NCI-H1930 (cell line): ENCODE measurements around the gene PTPRN2.
A peak's percentile ranks its signal among the peaks of the same experiment; 100 is the strongest.
"Not testable (repeated sequence)": the region's sequence is repeated elsewhere in the genome, so short reads cannot be mapped to it uniquely, and the experiment has no call there.

ENCODE experiments used
- DNase-seq, 2 experiments: peaks; one replicate each; lab custom pipeline; 2025; lab: John Stamatoyannopoulos, UW

Gene PTPRN2

DNA sequence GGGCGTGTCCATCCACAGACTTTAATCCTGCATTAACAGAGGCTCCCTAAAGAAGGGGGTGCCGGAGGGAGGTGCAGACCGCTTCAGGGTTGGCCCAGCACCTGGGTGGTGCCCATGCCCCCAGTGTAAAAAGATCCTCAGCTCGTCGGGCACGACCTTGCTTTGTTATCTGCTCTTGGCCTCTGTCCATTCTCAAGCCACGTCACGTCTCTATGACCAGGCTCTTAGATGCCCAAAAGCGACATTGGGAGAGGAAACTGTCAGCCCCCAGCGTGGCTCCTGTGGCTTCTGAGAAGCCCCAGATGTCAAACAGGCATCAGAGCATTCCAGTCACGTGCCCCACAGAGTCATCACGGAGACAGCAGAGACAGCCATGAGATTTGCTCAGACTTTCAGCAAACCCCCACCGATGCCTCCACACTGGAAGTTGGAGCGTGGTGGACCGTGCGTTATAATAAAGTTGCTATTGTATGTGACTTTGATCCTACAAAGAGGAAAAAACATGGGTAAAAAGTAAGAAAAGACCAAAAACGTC is 55.5 kb downstream of the PTPRN2 start:
- no peak for DNase-seq

DNA sequence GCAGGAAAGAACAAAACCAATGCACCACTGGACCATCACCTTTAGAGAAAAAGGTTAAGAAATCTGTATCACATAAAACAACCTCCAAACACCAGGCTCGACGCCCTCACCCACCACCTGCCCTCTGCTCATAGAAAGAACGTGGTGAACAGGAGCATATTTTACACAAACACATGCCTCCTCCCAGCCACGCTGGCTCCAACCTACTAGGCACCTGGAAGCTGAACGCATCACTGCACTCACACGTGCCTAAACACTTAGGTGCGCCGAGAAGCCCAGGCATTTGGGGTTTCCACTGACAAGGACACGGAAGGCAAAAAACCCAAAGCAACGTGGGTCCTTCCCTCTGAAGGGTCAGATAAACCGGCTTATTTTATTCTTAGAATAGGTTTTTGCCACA is 56.0 kb downstream of the PTPRN2 start:
- no peak for DNase-seq

DNA sequence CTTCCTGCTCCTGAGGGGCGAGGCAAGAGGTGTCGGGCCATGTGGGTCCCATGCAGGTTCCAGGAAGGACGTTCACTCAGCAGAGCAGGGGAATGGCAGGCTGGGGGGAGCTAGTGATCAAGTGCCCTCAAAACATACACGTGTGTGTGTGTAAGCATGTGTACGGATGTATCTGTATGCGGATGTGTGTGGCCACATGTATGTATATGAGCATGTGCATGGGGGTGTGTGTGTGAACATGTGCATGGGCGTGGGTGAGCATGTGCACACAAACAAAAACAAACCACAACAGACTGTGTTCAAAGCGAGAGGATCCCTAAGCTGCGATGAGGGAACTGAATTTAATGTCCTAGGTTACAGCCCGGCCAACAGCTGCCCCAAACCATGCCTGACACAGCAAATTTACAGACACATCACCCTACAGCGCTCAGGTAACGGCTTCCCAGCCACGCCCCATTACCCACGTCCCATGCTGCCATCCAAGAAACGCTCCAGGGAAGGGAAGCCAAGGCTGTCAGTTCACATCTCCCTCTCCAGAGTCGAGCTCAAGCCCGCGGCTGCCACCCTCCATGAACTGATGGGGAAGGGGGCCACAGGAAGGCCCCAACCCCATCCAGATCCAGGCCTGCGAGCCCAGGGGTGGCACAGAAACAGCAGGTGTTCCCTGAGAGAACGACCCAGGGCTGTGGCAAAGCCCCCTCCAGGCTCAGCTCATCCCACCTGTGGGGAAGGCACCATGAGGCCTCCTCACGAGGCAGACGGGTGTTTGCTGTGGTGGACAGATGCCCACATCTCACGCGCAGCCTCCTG is 56.6 kb downstream of the PTPRN2 start:
- no peak for DNase-seq

DNA sequence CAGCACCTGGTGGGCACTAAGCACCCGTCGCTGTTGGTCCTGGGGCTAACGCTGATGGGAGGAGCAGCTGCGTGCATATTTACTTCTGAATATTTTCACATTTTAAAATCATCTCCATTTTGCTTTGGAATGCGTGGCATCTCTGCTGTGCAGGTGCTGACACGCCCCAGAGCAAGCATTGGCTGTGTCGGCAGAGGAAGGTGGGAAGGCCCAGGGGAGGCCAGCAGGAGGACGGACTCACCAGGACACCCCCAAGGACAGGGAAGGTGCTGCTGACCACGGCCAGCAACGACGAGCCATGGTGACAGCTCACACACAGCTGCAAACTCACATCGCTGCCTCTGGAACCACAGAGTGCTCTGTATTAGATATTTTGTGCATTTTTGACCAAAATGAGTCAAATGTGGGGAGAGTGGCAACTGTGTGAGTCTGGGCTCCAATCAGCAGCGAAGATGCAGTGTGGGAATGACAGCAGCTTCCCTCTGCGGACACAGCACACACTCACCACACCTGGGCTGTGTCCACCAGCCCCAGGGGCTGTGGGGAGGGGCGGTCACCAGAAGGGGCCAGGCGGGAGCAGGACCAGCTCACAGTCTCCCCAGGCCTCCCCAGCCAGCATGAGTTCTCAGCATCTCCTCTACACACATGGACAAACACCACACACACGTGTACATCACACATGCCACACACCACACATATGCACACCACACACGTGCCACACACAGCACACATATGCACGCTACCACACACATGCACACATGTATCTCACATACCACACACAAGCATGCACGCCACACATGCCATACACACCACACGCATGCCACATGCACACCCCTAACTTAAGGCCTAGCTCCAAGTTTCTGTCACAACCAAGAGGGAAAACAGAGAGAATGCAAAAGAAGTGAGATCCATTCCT is 58.2 kb downstream of the PTPRN2 start:
- no peak for DNase-seq

DNA sequence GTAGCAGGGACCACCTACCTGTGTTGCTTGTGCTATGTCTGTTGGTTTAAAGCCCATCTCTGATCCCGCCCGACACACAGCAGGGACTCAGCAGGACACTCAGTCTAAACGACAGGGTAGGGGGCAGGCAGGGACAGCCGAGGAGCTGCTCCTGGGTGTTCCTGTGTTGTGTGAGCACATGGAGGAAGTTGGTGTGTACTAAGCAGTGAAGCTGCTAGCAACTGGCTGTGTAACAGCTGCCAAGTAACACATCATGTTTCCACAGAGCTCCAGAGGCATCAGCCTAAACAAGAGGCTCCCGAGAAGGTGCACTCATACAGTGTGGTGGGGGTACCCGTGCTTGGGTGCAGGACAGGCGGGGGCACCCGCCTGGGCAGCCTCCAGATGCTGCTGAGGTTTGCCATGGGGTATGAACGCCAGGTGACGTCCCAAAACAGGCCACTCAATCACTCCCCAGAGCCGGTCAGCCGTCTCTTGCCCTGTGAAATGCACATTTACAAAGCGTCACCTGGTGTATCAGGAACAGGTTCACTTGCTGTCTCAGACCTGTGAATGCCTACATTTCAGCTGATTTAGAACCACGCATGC is 59.6 kb downstream of the PTPRN2 start:
- DNase-seq: no peak

DNA sequence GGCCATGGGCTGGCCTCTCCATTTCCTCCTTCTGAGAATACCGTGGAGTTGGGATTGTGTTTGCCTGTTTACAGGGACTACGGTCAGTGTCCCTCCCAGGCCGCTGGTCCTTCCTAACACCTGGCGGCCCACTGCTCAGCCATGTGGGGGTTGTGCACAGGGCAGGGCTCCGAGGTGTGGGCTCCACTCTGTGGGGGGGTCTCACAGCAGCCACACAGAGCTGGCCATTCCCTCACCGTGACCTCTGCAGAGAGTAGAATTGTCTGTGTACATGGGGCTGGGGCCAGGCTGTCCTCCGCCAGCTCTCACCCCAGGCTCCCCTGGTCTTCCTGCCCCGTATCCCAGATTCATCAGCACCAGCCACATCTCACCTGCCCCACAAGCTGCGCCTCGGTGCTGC is 60.1 kb downstream of the PTPRN2 start:
- no peak for DNase-seq

DNA sequence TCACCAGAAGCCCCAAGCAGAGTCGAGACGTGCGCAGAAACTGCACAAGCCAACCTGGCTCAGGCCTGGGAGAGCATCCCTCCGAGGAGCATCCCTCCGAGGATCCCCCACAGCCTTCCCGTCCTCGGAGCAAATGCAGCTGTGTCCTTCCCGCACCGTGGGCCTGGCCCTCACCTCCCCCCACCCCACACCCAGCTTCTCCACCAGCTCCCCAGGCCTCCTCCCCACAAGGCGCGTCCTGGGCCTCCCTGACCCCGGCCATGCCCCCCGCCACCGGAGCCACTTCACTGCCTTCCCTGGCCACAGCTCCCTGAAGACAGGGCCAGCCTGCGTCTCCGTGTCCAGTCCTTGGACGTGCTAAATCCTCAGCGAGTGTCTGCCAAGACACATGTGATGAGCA is 60.6 kb downstream of the PTPRN2 start:
- DNase-seq: no peak

DNA sequence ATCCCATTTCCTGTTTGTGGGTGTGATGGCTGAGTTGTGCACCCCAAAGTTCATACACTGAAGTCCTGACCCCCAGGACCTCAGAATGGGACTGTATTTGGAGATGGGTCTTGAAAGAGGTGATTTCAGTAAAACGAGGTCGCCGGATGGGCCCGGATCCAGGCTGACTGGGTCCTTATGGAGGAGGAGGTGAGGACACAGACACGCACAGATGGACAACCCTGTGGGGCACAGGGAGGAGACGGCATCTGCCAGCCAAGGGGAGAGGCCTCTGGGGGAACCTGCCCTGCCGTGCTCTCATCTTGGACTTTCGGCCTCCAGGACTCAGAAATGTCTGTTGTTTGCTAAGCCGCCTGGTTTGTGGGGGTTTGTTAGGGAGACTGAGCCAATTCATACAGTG is 61.1 kb downstream of the PTPRN2 start:
- DNase-seq: no peak

DNA sequence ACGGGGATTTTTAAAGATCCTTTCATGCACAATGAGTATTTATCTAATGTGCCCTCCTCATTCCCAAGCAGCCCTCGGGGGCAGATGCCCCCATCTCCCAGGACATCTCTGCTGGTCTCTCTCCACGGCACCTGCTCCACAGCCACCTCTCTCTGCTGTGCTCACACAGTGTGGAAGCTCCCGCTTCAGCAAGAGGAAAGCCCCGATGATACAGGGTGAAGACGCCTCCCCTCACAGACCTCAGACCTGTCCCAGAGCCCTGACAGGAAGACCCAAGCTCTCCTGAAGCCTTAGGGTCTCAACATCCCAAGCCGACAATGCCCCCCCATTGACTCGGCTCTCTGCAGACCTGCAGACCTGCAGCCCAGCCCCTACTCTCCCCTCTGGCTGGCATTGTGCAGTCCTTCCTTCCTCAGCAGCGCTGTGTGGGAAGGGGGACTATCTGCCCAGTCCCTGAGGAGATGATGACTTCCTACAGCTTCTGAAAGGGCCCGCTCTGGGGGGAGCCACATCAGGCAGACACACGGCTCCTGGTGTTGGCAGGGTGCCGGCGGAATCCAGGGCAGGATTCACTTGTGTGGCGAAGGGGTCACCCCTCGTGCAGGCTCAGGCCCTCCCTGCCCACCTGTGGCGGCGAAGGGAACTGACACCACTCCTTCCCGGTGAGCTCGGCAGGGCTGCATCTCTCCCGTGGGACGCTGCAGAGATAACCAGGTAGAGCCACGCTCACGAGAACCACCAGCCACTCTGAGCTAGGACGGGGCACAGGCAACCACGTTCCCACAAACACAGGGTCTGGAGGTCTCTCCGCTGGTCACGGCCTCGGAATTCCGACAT is 61.8 kb downstream of the PTPRN2 start:
- DNase-seq: no peak

DNA sequence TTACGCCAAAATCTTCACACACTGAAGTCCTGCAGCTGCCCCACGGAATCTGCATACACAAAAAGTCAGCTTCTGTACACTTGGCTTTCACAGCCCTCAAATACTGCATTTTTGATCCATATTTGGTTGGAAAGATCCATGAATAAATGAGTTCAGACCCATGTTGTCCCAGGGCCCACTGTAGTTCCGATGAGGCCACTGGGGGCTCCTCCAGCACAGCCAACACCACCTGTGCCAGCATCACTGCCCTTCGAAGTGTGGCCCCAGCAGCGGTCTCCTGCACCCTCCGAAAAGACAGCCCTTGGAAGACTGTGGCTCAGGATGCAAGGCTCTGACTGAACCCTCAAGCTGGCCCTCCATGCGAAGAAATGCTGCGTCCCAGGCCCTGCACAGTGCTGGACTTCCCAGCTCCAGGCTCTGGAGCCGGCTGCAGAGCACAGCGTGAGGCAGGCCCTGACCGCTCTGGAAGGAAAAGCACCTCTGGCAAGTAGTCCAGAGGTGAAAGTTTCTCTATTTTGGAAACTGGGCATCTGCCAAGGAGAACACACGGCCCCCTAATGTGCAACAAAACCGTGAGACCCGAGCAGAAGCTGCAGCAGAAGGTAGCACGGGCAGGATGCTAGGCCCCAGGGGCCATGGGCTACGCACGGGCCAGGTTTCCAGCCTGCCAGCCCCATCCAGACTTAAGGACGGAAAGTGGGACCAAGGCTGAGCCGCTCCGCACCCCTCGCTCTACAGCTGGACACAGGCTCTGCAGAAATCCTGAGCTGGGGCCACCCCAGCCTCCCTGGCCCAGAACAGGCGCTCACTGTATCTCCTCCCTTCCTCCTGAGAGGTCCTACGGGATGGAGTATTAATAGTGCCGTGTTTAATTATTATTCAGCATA is 62.6 kb downstream of the PTPRN2 start:
- no peak for DNase-seq

DNA sequence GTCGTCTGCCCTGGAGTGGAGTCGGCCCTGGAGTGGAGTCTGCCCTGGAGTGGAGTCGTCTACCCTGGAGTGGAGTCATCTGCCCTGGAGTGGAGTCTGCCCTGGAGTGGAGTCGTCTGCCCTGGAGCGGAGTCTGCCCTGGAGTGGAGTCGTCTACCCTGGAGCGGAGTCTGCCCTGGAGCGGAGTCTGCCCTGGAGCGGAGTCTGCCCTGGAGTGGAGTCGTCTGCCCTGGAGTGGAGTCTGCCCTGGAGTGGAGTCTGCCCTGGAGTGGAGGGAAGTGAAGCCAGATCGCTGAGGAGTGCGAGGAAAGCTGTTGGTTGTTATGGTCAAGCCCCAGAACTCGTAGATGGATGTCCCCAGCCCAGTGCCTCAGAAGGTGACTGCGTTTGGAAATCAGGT is 63.3 kb downstream of the PTPRN2 start:
- DNase-seq: peak; percentile 37 to 38

DNA sequence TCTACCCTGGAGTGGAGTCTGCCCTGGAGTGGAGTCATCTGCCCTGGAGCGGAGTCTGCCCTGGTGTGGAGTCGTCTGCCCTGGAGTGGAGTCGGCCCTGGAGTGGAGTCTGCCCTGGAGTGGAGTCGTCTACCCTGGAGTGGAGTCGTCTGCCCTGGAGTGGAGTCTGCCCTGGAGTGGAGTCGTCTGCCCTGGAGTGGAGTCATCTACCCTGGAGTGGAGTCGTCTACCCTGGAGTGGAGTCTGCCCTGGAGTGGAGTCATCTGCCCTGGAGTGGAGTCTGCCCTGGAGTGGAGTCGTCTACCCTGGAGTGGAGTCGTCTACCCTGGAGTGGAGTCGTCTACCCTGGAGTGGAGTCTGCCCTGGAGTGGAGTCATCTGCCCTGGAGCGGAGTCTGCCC is 63.7 kb downstream of the PTPRN2 start:
- not testable (repeated sequence) for DNase-seq

DNA sequence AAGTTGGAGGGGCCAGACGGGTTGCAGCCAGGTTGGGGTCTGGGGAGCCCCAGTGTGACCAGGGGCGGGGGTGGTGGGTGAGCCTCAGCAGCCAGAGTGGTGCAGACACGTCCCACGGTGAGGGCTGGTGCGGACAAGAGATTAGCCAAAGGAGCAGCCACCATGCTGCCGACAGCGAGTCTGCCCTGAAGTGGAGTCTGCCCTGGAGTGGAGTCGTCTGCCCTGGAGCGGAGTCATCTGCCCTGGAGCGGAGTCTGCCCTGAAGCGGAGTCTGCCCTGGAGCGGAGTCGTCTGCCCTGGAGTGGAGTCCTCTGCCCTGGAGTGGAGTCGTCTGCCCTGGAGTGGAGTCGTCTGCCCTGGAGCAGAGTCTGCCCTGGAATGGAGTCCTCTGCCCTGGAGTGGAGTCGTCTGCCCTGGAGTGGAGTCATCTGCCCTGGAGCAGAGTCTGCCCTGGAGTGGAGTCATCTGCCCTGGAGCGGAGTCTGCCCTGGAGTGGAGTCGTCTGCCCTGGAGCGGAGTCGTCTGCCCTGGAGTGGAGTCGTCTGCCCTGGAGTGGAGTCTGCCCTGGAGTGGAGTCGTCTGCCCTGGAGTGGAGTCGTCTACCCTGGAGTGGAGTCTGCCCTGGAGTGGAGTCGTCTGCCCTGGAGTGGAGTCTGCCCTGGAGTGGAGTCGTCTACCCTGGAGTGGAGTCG is 64.3 kb downstream of the PTPRN2 start:
- not testable (repeated sequence) for DNase-seq

DNA sequence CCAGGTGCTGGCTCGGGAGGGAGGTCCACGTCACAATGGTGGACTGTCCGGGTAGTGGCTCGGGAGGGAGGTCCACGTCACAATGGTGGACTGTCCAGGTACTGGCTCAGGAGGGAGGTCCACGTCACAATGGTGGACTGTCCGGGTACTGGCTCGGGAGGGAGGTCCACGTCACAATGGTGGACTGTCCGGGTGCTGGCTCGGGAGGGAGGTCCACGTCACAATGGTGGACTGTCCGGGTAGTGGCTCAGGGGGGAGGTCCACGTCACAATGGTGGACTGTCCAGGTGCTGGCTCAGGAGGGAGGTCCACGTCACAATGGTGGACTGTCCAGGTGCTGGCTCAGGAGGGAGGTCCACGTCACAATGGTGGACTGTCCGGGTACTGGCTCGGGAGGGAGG is 65.8 kb downstream of the PTPRN2 start:
- DNase-seq: not testable (repeated sequence)

DNA sequence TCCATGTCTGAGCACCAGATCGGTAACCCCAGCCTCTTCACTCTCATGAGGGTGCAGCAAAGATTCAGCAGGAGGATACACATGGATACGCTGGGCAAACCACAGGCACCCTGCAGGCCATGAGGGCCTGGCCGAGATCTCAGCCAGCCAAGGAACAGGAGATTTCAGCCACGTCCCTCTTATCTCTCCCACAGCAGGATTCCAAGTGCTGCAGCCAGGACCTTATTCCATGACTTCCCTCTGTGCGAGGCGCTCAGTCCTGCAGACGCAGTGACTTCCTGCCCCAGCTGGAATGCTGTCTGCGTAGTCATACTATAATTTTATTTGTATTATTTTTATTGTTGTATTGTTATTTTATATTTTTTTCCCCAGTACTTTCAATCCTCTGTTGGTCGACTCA is 66.8 kb downstream of the PTPRN2 start:
- no peak for DNase-seq

DNA sequence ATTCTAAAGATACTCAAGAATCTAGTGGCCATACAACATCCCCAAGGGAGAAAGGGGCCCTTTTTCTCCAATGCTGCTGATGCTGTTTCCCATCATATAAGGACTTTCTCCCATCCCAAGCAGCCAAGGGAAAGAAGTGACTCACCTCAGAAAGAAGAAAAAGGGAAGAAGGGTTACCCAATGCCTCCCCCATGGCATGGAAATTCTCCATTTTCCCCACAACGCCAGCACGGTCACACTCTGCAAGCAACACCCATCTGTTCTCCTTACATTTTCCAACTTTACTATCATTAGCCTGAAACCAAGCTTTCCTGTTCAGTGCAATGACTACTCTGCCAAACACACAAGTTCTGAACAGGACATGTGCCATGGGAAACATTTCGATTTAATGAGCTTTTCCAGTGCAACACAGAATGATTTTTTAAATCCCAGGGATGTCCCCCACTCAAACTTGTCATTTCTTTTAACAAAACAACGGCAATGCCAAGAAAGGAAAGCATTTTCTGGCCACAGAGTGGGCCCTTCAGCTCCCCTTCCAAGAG is 67.9 kb downstream of the PTPRN2 start:
- DNase-seq: no peak

DNA sequence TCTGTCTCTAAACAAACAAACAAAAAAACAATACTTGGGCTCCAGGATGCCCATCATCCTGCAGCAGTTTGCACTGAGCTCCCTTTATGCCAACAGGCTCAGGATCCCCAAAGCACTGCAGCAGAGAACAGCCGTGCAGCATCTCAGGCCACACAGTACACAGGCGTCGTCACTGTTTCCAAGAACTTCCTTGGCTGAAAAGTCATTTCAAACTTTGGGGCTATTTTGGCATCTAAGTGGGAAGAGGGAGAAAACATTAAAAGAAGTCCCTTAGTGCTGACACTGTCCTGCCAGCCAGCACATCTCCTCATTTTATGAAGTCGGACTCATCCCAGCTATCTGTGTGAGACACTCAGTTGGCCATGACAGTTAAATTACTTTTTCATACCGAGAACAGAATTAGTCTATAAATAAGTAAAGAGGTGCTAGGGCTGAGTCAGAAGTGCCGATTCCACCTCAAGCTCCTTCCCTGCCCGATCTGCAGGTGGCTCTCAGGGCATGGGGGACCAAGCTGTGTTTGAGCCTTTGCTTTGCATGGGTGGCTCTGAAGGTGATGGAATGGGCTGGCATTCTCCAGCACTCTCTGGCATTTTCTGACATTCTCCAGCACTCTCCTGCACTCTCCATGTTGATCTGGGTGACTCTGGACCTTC is 68.5 kb downstream of the PTPRN2 start:
- DNase-seq: no peak

DNA sequence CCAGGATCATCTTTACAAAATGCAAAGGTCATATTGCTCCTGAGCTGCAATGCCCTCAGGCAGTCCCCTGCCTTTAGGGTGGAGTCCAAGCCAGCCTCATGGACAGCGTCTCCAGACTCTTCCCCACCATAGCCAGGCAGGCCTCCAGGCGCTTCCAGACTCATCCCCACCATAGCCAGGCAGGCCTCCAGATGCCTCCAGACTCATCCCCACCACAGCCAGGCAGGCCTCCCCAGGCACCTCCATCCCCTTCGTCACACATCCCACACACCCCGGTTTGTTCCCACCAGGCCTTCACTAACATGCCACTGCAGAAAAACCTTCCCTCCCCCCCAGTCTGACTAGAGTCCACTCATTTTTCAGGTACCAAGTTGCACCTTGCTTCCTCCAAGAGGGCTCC is 70.1 kb downstream of the PTPRN2 start:
- DNase-seq: no peak

DNA sequence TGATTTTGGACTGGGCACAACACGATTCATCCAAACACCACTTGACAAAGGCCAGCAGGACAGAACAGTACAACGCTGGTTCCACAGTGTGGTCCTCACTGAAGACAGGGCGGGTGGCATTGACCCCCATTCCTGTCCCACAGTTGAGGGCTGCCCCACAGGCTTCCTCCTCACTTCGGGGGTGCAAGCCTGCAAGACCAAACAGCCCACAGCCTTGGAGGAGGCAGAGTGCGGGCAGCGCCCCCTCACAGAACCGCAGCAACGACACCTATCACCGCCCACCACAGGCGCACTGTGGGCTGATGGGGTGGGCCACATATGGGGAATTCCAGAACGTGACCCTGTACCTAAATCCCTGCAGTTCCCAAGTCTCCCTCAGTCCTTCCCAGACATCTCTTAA is 70.6 kb downstream of the PTPRN2 start:
- no peak for DNase-seq
